Measurements from ENCODE around the gene DPEP1.
A peak's percentile ranks its signal among the peaks of the same experiment; 100 is the strongest.
"Not testable (repeated sequence)": the region's sequence is repeated elsewhere in the genome, so short reads cannot be mapped to it uniquely, and the experiment has no call there.

Gene DPEP1

DNA sequence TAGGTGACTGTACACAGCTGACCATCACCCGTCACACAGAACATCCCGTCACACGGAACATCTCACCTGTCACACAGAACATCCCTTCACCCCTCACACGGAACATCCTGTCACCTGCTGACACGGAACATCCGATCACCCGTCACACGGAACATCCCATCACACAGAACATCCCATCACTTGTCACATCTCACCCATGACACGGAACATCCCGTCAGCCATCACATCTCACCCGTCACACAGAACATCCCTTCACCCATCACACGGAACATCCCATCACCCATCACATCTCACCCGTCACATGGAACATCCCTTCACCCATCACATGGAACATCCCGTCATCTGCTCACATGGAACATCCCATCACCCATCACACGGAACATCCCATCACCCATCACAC is 34.1 kb upstream of the DPEP1 start:
- DNase-seq, result no peak

- DNase-seq, result no peak
Measured at GRCh38 chr16:89581045-89581695, 32.3 kb upstream of the DPEP1 start.

- DNase-seq, result peak; percentile 35 to 75
Measured at GRCh38 chr16:89581861-89582563, 31.4 kb upstream of the DPEP1 start.

DNA sequence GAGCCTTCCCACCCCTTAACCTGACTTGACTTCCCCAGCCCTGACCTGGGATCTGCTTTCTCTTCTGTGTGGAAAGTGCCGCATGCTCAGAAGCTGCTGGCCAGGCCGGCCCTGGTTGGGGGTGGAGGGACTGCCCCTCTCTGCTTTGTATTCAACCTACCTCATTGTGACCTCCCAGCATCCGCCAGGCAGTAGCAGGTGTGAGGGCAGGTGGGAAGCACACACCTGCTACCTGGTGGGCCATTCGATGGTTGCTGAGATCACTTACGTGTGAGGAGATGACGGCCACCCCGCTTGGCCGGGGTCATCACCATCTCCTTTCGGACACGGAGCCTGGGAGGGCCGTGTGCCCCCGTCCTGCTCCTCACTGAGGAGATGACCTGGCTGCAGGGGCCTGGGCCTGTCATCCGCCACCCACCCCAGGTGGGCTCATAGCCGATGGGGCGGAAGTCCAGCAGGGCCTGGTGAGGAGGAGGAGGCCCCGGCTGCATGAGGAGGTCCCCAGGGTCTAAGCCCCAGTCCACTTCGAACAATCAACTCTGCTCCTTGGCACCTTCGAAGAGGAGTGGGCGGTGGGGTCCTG is 30.7 kb upstream of the DPEP1 start:
- DNase-seq, result peak in 1 of 2 experiments; percentile 5

DNA sequence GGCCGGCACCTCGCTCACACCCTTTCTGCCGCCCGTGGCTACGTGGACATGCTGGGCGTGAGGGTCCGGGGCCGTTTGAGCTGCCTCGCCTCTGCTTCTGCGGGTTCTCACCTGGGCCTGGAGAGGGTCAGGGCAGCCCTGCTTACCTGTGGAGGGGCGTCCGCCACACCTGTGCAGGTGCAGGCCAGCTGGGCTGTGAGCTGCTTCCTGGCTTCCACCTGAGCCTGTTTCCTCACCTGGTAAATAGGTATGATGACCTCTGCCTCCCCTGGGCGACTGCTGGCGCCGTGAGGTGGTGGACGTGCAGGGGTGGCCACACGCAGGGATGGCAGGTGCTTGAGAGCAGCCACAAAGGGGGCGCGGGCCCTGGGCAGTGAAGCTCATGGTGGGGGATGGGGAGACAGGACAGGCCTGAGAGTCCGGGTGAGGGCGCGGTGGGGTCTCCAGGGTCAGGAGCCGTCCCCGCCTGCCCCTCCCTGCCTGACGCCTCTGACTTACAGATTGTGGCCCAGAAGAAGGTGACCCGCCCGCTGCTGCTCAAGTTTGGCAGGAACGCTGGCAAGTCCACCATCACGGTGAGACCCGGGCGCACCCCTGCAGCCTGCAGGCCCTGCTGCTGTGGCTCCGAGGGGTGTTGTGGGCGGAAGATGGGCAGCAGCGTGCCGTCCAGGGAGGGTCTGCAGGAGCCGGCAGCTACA is 30.1 kb upstream of the DPEP1 start:
- no peak for DNase-seq

DNA sequence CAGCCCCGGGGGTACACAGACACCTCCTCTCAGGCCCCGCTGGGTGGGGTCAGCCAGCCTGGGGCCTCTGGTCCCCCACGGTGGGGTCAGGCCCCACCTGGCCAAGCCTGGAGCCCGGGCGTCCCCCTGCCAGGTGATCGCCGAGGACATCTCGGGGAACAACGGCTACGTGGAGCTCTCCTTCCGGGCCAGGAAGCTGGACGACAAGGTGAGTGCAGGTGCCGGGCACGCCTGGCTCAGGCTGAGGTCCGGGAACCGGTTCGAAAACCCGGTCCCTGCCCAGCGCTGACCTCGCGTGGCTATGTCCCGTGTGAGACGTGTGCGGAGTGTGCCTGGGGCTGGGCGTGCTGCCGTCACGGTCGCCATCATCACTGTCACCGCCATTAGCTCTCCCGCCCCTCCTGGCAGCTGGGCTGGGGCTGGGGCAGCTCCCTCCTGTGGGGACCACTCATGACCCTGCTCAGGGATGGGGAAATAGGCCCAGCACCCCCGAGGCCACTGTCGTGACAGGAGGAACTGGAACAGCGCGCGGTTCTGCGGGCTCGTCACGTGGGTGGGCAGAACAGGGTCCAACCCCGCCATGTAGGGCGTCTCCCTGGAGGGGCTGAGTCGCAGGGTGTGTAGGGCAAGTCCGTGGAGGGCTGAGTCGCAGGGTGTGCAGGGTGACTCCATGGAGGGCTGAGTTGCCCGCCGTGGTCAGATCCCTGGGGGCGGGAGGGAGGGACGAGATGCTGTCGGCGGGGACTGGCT is 29.4 kb upstream of the DPEP1 start:
- no peak for DNase-seq

GRCh38 chr16:89584768-89585549 is 28.5 kb upstream of the DPEP1 start:
- DNase-seq, result peak; percentile 52 to 78

DNA sequence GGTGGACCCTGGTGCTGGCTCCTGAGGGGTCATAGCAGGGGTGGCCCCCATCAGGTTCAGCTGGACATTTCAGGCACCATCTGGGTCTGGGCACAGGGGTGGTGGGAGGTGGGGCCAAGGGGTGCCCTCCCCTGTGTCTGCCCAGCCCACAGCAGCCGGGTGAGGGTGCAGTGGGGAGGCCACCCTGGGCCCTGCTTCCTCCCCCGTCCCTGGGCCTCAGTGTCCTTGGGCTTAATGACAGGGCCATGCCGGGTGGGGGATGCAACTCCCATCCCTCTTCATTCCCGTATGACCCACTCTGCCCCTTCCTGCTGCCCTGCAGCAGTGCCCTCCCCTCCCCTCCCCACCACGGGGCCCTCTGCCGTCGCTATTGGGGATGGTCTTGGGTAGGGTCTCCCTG is 27.2 kb upstream of the DPEP1 start:
- DNase-seq, result no peak

DNA sequence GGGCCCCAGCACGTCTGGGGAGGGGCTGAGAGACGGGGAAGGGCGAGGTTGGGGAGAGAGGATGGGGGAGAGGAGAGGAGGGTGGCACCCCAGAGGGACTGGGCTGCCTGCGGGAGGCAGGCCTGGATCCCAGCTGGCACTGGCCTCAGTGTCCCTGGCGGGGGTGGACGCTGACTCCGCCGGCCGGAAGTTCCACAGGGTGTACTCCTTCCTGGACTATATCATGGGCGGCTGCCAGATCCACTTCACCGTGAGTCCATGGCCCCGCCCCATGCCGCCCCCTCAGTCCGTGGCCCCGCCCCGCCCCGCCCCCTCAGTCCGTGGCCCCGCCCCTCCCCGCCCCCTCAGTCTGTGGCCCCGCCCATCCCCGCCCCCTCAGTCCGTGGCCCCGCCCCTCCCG is 26.6 kb upstream of the DPEP1 start:
- DNase-seq, result no peak

DNA sequence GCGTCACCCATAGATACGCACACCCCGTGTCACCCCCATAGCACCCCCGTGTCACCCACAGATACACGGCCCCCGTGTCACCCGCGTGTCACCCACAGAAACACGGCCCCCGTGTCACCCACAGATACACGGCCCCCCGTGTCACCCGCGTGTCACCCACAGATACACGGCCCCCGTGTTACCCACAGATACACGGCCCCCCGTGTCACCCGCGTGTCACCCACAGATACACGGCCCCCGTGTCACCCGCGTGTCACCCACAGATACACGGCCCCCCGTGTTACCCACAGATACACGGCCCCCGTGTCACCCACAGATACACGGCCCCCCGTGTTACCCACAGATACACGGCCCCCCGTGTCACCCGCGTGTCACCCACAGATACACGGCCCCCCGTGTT is 25.8 kb upstream of the DPEP1 start:
- not testable (repeated sequence) for DNase-seq

DNA sequence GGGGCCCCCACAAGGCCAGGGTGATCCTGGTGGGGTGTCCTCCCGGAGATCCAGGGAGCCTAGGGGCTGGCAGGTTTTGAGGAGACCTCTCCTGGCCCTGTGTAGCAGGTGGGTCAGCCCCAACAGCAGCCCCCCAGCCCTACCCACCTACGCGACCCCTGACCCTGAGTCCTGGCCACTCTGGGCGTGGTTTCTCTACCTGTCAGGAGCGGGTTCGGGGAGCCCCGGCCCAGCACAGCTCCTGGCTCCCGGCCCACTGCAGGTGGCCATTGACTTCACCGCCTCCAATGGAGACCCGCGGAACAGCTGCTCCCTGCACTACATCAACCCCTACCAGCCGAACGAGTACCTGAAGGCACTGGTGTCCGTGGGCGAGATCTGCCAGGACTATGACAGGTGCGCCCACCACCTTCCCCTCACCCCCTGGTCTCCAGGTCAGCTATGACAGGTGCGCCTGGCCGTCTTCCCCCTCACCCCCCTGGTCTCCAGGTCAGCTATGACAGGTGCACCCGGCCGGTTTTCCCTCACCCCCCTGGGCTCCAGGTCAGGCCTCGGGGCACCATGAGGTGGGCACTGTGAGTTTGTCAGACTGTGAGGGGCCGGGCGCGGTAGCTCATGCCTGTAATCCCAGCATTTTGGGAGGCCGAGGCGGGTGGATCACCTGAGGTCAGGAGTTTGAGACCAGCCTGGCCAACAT is 24.9 kb upstream of the DPEP1 start:
- no peak for DNase-seq

GRCh38 chr16:89589241-89589926 is 24.1 kb upstream of the DPEP1 start:
- DNase-seq, result no peak

GRCh38 chr16:89593841-89594240 is 19.6 kb upstream of the DPEP1 start:
- DNase-seq, result no peak

DNA sequence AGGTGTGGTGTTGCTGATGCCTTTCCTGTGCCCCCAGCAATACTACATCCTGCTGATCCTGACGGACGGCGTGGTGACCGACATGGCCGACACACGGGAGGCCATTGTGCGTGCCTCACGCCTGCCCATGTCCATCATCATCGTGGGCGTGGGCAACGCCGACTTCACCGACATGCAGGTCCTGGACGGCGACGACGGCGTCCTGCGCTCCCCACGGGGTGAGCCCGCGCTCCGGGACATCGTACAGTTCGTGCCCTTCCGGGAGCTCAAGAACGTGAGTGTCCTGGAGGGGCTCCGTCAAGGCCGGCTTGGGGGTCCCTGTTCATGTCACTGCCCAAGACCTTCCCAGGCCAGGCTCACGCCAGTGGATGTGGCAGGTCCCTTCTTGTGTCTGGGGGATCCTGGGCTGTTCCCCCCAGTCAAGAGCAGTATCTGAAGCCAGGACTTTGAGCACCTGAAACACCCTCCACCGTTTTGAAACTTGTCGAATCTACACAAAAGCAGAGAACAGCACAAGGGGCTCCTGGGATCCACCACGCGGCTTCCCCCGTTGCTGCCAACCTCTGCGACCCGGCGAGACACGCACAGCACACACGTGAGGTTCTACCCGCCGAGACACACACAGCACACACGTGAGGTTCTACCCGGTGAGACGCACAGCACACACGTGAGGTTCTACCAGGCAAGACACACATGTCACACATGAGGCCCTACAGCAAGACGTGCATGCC is 17.9 kb upstream of the DPEP1 start:
- no peak for DNase-seq

DNA sequence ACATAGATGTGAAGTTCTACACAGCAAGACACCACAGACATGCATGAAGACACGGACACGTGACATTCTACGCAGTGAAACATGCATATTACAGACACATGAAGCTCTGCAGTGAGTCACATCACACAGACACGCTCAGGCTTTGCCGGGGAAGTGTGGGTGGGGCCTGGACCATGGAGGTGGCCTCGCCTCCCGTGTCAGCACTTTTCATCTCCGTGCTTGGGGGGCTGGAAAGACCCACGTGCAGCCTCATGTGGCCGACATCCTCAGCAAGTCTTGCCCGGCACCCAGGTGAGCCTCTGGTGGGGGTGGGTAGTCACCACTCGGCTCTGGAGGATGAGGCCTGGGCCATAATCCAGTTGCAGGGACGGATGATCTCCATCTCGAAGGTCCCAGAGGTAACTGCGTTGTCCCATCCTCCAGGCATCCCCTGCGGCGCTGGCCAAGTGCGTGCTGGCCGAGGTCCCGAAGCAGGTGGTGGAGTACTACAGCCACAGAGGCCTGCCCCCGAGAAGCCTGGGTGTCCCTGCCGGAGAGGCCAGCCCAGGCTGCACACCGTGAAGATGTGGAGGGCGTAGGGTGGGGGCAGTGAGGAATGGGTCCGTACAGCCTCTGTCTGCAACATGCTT is 17.3 kb upstream of the DPEP1 start:
- no peak for DNase-seq

DNA sequence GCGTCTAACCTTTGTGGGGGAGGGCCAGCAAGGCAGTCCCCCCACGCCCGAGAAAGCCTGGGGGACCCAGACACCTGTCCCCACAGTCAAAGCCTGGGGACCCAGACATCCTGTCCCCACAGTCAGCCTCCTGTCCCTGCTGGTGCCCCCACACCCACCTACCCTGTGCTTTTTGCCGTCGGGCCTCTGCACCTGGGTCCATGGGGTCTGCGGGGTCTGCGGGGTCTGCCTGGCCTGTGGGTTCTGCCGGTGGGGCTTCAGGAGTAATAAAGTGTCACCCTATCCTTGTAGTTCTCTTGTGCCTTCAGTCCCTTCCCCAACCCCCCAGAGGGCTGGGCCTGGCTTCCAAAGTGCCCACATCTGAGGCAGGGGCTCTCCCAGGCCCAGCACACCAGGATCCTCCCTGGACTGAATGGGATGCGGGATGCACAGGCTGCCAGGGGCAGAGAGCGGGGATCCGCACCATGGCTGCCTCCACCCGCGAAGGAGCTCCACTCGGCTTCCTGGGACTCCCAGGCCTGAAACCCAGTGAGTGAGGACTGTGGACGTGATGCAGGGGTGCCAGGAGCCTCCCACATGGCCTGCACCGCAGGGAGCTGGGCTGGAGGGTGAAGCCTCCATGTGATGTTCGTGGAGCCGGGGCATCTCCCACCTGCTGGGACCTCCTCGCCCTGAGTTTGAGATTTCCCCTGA is 16.3 kb upstream of the DPEP1 start:
- DNase-seq, result no peak

GRCh38 chr16:89598199-89598598 is 15.2 kb upstream of the DPEP1 start:
- no peak for DNase-seq

DNA sequence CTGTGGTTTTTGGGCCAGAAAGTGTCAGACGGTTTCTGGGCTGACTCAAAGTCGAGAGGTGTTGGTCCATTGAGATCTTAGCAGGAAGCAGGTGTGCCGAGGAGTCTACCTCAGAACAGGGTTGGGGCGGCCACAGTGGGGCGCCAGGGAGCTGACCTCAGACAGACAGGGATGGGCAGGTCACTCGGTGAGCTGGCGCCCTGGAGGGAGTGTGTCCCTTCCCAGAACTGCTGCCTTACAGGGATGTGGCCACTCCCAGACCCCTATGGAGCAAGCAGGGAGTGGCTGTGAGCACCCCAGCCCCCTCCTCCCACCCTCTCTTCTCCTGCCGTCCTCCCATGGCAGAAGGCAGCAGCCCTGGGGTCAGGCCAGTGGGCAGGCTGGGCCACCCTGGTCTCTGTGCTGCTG is 14.0 kb upstream of the DPEP1 start:
- peak in 1 of 2 experiments; percentile 3 for DNase-seq

DNA sequence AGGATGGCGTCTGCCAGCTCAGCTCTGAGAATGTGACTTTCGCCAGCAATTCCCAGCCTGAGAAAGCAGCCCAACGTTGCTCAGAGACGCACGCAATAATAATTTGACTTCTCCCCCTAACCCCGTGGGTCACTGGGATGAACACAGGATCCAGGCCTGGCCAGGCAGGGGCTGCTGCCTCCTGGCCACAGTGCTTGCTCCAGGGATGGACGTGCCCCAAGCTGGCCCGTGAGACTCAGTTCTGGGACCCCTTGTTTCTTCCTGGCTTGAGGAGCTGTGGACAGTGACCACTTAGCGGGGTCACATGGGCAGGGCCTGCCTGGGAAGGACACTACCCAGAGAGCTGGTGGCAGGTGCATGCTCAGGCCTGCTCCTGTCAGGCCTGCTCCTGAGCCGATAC is 13.5 kb upstream of the DPEP1 start:
- no peak for DNase-seq
